Prostate gland (tissue), 2 donors: ENCODE measurements around the gene TRPV3.

Source experiments
- POLR2AphosphoS5 ChIP-seq: sonication (generic); formaldehyde crosslinking; IDR thresholded peaks from one replicate; pipeline ENCODE4 v1.6.1; 2017; ENCODE audit warnings: antibody characterized with exemption
- TF ChIP-seq, protein P1 (sequence below), 4 experiments: fragments of 200-600 bp in 2 of 4; fragments of 450-650 bp in 2 of 4; sonication (generic) in 2 of 4; IDR thresholded peaks; 1 replicate in 3 of 4; 2 replicates in 1 of 4; pipeline ENCODE4 v1.5.1; 2016 to 2019; ENCODE audit warnings: antibody characterized with exemption in 4 of 4, mild to moderate bottlenecking in 2 of 4, moderate library complexity in 2 of 4

DNA sequence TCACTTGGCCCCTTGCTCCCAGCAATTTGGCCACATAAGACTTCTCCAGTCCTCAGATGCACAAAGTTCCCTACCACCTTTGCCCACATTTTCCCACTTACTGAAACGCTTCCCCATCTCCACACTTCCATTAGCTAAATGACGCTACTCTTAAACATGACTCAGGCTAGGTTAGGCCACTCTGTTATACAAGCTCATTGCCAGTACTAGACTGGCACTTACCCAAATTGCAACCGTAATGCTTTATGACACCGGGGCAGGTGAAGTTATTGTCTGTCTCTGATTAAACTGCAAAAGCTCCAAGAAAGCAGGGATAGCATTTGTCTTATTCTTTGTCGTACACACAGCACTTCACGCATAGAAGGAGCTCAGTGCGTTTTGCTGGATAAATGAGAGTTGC lies 52.6 kb downstream of the TRPV3 start:
- TF ChIP-seq, protein P1, sequence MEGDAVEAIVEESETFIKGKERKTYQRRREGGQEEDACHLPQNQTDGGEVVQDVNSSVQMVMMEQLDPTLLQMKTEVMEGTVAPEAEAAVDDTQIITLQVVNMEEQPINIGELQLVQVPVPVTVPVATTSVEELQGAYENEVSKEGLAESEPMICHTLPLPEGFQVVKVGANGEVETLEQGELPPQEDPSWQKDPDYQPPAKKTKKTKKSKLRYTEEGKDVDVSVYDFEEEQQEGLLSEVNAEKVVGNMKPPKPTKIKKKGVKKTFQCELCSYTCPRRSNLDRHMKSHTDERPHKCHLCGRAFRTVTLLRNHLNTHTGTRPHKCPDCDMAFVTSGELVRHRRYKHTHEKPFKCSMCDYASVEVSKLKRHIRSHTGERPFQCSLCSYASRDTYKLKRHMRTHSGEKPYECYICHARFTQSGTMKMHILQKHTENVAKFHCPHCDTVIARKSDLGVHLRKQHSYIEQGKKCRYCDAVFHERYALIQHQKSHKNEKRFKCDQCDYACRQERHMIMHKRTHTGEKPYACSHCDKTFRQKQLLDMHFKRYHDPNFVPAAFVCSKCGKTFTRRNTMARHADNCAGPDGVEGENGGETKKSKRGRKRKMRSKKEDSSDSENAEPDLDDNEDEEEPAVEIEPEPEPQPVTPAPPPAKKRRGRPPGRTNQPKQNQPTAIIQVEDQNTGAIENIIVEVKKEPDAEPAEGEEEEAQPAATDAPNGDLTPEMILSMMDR (IDR thresholded peaks at IDR 0.05): no peak
- TF ChIP-seq POLR2AphosphoS5: no peak
